GM23248 (cell line): ENCODE data around the gene CNNM4. TPM values are rescaled to one million over a fixed set of nuclear protein-coding genes. Genes with fewer than 3 reads are reported as not detected.
"Not testable (repeated sequence)": the region's sequence is repeated elsewhere in the genome, so short reads cannot be mapped to it uniquely, and the experiment has no call there.

Experiments used
- DNase-seq: peaks from one replicate; pipeline ENCODE4 v3.0.0-alpha.2; 2015
- H2AFZ ChIP-seq: fragments of 200-600 bp; sonication (generic); 2 replicates; pipeline ENCODE4 v1.6.1; 2016; ENCODE audit warnings: antibody characterized with exemption
- H3F3A ChIP-seq: fragments of 200-600 bp; sonication (generic); 2 replicates; pipeline ENCODE4 v1.6.1; 2016; ENCODE audit warnings: mild to moderate bottlenecking, antibody characterized with exemption, mixed run types; ENCODE audit not compliant: insufficient read depth
- H3K27ac ChIP-seq: fragments of 200-600 bp; sonication (generic); 2 replicates; pipeline ENCODE4 v1.5.1; 2016; ENCODE audit warnings: mild to moderate bottlenecking
- H3K27me3 ChIP-seq: fragments of 200-600 bp; sonication (generic); replicated peaks from 2 replicates; pipeline ENCODE4 v1.6.1; 2016; ENCODE audit warnings: mild to moderate bottlenecking; ENCODE audit not compliant: insufficient read depth
- H3K36me3 ChIP-seq: fragments of 200-600 bp; sonication (generic); 2 replicates; pipeline ENCODE4 v1.6.1; 2016; ENCODE audit warnings: low read depth, mild to moderate bottlenecking
- H3K4me1 ChIP-seq: fragments of 200-600 bp; sonication (generic); 2 replicates; pipeline ENCODE4 v1.6.1; 2016; ENCODE audit warnings: mild to moderate bottlenecking; ENCODE audit not compliant: insufficient read depth
- H3K4me2 ChIP-seq: fragments of 200-600 bp; sonication (generic); one replicate; pipeline ENCODE4 v1.6.1; 2016; ENCODE audit warnings: mild to moderate bottlenecking; ENCODE audit not compliant: unreplicated experiment
- H3K4me3 ChIP-seq: fragments of 200-600 bp; sonication (generic); 2 replicates; pipeline ENCODE4 v1.5.1; 2016; ENCODE audit warnings: mild to moderate bottlenecking
- H3K79me2 ChIP-seq: fragments of 200-600 bp; sonication (generic); 2 replicates; pipeline ENCODE4 v1.6.1; 2016; ENCODE audit warnings: mild to moderate bottlenecking; ENCODE audit not compliant: insufficient read depth
- H3K9ac ChIP-seq: fragments of 200-600 bp; sonication (generic); 2 replicates; pipeline ENCODE4 v1.6.1; 2016; ENCODE audit warnings: mild to moderate bottlenecking
- H3K9me2 ChIP-seq: fragments of 200-600 bp; sonication (generic); 2 replicates; pipeline ENCODE4 v1.6.1; 2016; ENCODE audit warnings: mixed run types, mild to moderate bottlenecking, moderate library complexity; ENCODE audit not compliant: insufficient read depth
- H3K9me3 ChIP-seq: fragments of 200-600 bp; sonication (generic); one replicate; pipeline ENCODE4 v1.6.1; 2017; ENCODE audit warnings: low read depth
- H4K20me1 ChIP-seq: fragments of 200-600 bp; sonication (generic); 2 replicates; pipeline ENCODE4 v1.6.0; 2016; ENCODE audit not compliant: insufficient read depth
- EZH2 ChIP-seq: fragments of 200-600 bp; sonication (generic); IDR thresholded peaks from 2 replicates; pipeline ENCODE4 v1.6.1; 2018; ENCODE audit warnings: antibody characterized with exemption, mild to moderate bottlenecking; ENCODE audit not compliant: insufficient read depth, poor library complexity, severe bottlenecking
- EZH2phosphoT487 ChIP-seq: fragments of 200-600 bp; sonication (generic); IDR thresholded peaks from 2 replicates; pipeline ENCODE4 v1.6.1; 2018; ENCODE audit warnings: antibody characterized with exemption, moderate library complexity, mild to moderate bottlenecking, low read depth; ENCODE audit not compliant: insufficient read depth
- WGBS, 2 experiments: methylation state at CpG; one replicate each; pipeline ENCODE4 v1.1.6; 2015 to 2017; ENCODE audit warnings: low lambda C conversion rate in 2 of 2, low coverage in 1 of 2; ENCODE audit errors: missing lambda C conversion rate in 2 of 2; 5-methylcytosine and 5-hydroxymethylcytosine counted together
- in situ Hi-C: fragments of 300-500 bp; cut with MboI; formaldehyde crosslinking; loops from 2 replicates; pipeline ENCODE4 v1.15.0; 2020
- polyA plus RNA-seq: library from polyadenylated mRNA; unstranded; fragments of >200 nt; fragmentation: Nextera tagmentation; extraction: Ambion mirVana; gene quantifications from 2 replicates; pipeline ENCODE4 v1.2.1, GENCODE V29; 2016
- total RNA-seq: library from RNA; depleted of rRNA; stranded (reverse); fragments of >200 nt; shearing (Covaris generic); gene quantifications from 2 replicates; pipeline ENCODE4 v1.2.3, GENCODE V29; 2014

The CNNM4 gene
- total and polyA plus RNA-seq, 2 experiments from 2014 or later, result 2.8 to 4.8 TPM

DNA sequence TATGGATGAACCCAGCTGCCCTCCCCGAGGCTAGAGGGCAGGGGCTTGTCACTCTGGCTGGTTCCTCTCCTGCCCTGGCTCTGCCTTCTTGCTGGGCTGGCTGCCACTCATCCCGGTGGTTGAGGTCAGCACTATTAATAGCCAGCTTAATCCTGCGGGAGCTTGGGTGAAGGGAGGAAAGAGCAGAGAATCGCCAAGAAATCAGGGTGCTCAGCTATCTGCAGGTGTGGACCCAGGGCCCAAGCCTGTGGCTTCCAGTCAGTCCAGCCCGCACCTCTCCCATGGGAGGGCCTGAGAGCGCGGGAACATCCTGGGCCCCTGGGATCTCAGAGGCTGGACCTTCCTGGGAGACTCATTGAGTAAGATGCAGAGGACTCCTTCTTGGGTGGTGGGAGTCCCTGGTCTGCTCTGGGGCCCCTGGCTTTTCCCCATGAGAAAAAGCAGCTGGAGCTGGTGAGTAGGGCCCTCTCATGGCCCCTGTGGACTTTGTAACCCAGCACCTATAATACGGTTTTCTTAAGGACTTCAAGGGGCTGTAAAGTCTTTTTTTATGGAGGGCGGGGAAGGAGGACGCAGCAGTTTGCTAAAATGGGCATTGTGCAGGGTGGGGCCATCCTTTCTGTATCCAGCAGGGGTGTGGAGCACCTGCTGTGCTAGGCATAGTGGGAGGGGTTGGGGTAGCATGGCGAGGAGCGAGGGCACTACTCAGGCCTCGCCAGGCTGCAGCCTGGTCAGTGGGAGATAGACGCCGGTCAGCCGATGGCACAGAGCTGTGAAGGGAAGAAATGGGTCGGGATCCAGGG lies 27.9 kb downstream of the CNNM4 start:
- no peak overlapping the region for H3K4me2 ChIP-seq

DNA sequence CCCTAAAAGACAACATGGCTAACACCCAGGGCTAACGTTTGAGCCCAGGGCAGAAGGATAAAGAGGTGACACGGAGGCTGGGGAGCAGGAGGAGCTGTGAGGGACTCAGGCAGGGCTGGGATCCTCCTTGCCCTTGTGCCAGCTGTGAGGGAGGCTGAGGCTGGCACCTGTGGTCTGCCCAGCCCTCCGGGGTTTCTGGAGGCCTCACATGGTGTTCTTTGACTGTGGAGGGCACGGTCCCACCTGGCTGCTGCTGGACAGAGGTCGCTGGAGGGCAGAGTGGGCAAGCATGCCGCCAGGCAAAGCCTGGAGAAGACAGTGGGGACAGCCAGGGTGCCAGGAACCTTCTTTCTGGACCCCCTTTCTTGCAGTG lies 28.5 kb downstream of the CNNM4 start:
- peaks cover 18% of the 10 kb centered on the region for H3F3A ChIP-seq
- no peaks in the 10 kb centered on the region for H4K20me1 ChIP-seq
- H3K27me3 ChIP-seq, result no peaks in the 10 kb centered on the region
- DNase-seq, result no peak
- H3K79me2 ChIP-seq, result no peaks in the 10 kb centered on the region
- no peak for TF ChIP-seq EZH2phosphoT487
- no peak for TF ChIP-seq EZH2
- in situ Hi-C loops, result no loop called here
- no peaks in the 10 kb centered on the region for H3K36me3 ChIP-seq
- no peak overlapping the region for H3K9ac ChIP-seq
- H3K9me3 ChIP-seq, result no peaks in the 10 kb centered on the region
- 81% methylated on average over 6 of the region's 6 CpGs for WGBS, 2 experiments
- no peak overlapping the region for H2AFZ ChIP-seq
- no peak overlapping the region for H3K4me2 ChIP-seq
- H3K9me2 ChIP-seq, result no peaks in the 10 kb centered on the region
- no peak overlapping the region for H3K4me3 ChIP-seq
- no peak overlapping the region for H3K27ac ChIP-seq
- peaks cover 13% of the 10 kb centered on the region for H3K4me1 ChIP-seq

More for the DNA sequence above, 27.9 kb downstream of the CNNM4 start:
- Histone ChIP-seq H3K4me3 (no peak overlapping the region), H3F3A (peaks cover 18% of the 10 kb centered on the region), H3K9ac (no peak overlapping the region), H3K9me2 (no peaks in the 10 kb centered on the region), H3K36me3 (no peaks in the 10 kb centered on the region), H3K9me3 (no peaks in the 10 kb centered on the region), H2AFZ (no peak overlapping the region), H4K20me1 (no peaks in the 10 kb centered on the region), H3K27me3 (no peaks in the 10 kb centered on the region), H3K27ac (no peak overlapping the region), H3K79me2 (no peaks in the 10 kb centered on the region), H3K4me1 (peaks cover 13% of the 10 kb centered on the region)
- in situ Hi-C loops, result no loop called here
- TF ChIP-seq EZH2 (no peak), EZH2phosphoT487 (no peak)
- WGBS, 2 experiments, result 74 to 75% methylated on average over 17 of the region's 17 CpGs
- DNase-seq, result peak; percentile 37

DNA sequence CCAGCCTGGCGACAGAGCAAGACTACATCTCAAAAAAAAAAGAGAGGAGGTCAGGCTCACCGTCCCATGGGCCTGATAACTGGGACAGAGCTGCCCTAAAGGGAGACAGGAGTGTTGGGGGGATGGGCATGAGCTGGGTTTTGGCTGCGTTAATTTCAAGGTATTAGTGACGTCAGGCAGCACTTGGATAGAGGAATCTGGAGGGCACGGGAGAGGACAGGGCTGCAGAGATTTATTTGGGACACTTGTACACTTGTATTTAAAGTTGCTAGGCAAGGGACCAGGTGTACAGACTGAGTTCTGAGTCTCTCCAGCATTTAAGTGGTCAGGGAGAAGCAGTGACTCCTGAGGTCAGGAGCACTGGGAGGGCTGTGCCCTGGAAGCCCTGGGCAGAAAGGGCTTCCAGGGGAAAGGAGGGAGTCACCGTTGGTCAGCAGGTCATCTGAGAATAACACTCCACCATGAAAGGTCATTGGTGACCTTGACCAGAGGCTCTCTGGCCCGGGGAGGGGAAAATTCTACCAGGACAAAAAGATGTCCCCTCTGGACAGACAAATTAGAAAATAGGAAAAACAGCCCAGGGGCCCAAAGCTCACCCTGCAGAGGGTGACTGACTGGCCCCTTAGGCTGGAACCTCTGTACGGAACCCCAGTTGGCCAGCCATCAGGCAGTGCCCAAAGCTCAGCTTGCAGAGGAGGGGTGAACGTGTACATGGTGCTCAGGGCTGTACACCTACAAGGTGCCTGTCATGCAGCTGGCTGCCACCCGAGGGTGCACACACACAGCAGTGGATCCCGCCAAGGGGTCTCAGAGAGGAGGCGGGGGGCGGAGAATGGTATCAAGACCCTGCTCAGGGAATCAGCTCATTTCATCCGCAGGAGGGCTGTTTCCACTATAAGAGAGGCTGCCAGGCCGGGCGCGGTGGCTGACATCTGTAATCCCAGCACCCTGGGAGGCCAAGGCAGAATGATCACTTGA lies 32.4 kb downstream of the CNNM4 start:
- no peaks in the 10 kb centered on the region for H3K9me2 ChIP-seq
- H3K27me3 ChIP-seq, result no peaks in the 10 kb centered on the region
- no peak overlapping the region for H3K27ac ChIP-seq
- no peak overlapping the region for H3K9ac ChIP-seq
- in situ Hi-C loops, result no loop called here
- H3K9me3 ChIP-seq, result no peaks in the 10 kb centered on the region
- H4K20me1 ChIP-seq, result no peaks in the 10 kb centered on the region
- no peaks in the 10 kb centered on the region for H3K4me1 ChIP-seq
- TF ChIP-seq EZH2, result no peak
- no peak for TF ChIP-seq EZH2phosphoT487
- H3K36me3 ChIP-seq, result no peaks in the 10 kb centered on the region
- no peak overlapping the region for H3K4me3 ChIP-seq
- 85 to 87% methylated on average over 17 of the region's 17 CpGs for WGBS, 2 experiments
- no peak overlapping the region for H2AFZ ChIP-seq
- no peak overlapping the region for H3K4me2 ChIP-seq
- no peak for DNase-seq
- no peaks in the 10 kb centered on the region for H3K79me2 ChIP-seq
- H3F3A ChIP-seq, result no peaks in the 10 kb centered on the region

DNA sequence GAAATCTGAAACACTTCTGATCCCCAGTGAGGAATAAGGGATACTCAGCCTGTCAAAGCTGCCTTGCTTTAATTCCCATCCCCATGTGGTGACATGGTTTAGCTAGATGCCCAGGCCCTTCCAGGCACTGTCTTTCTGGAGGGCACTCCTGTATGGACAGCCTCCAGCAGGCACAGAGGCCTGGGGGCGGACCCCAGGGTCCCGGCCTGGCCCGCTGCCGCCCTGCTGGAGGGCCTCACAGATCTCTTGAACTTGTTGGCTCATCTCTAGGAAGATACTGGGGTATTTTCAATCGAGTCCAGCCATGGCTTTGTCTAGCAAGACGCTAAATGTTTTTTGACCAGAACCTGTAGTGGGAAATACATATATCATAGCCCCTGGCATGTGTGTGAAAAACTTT lies 34.4 kb downstream of the CNNM4 start:
- Histone ChIP-seq H3K9me3 (no peaks in the 10 kb centered on the region), H2AFZ (no peak overlapping the region), H3K9ac (no peak overlapping the region), H3K27me3 (no peaks in the 10 kb centered on the region), H3K36me3 (no peaks in the 10 kb centered on the region), H3K4me2 (no peak overlapping the region), H3K27ac (no peak overlapping the region), H3K4me3 (no peak overlapping the region), H3F3A (no peaks in the 10 kb centered on the region), H4K20me1 (no peaks in the 10 kb centered on the region), H3K9me2 (no peaks in the 10 kb centered on the region), H3K79me2 (no peaks in the 10 kb centered on the region), H3K4me1 (no peaks in the 10 kb centered on the region)
- TF ChIP-seq EZH2phosphoT487, result no peak
- no peak for TF ChIP-seq EZH2
- DNase-seq, result no peak
- WGBS, 2 experiments, result 93 to 95% methylated on average over 6 of the region's 6 CpGs
- in situ Hi-C loops, result no loop called here

DNA sequence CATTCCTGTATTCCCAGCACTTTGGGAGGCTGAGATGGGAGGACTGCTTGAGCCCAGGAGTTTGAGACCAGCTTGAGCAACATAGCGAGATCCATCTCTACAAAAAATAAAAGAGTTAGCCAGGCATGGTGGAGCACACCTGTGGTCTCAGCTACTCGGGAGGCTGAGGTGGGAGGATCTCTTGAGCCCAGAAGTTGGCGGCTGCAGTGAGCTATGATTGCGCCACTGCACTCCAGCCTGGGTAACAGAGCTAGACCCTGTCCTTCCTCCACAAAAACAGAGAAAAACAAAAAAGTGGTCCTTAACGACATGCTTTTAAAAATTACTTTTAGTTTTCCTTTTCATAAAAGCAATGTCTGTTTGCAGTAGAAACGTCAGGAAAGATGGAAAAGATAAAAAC lies 35.8 kb downstream of the CNNM4 start:
- H3K9me2 ChIP-seq, H3K27ac ChIP-seq, H3K79me2 ChIP-seq, H3K9me3 ChIP-seq, H3K4me2 ChIP-seq, H3K27me3 ChIP-seq, H3K4me1 ChIP-seq, H4K20me1 ChIP-seq, H3F3A ChIP-seq, DNase-seq, in situ Hi-C loops, H3K9ac ChIP-seq, H2AFZ ChIP-seq, H3K36me3 ChIP-seq, H3K4me3 ChIP-seq: not testable (repeated sequence)
- whole genome bisulfite sequencing, 2 experiments, result 77 to 81% methylated on average over 6 of the region's 6 CpGs
